T-cell (primary cell): ENCODE measurements around the gene HPCAL1. TPM values are rescaled to one million over a fixed set of nuclear protein-coding genes. Genes with fewer than 3 reads are reported as not detected.

Experiments
- ATAC-seq, 4 experiments: fragments of 200-7000 bp in 3 of 4; fragments of 150-1000 bp in 1 of 4; cut with Tn5 transposase; replicated peaks in 1 of 4; 1 replicate in 3 of 4; 2 replicates in 1 of 4; pipeline ENCODE4 v1.10.0; 2021; ENCODE audit warnings: moderate library complexity in 3 of 4, mild to moderate bottlenecking in 2 of 4, moderate number of reproducible peaks in 1 of 4
- CTCF ChIA-PET, 2 donors: fragments of 300-600 bp; sonication (Branson Sonifier 250); formaldehyde crosslinking; loops; one replicate each; lab custom pipeline; 2022; ENCODE audit warnings: antibody characterized with exemption in 2 of 2; lab: Charles Lee
- POLR2A ChIA-PET, 2 donors: fragments of 300-600 bp; sonication (Branson Sonifier 250); formaldehyde crosslinking; loops; one replicate each; lab custom pipeline; 2022; ENCODE audit warnings: antibody characterized with exemption in 2 of 2; lab: Charles Lee
- DNase-seq, 35 experiments: peaks; one replicate each; pipeline versions ENCODE4 v3.0.0 to v3.0.0-alpha.2; 2013 to 2023
- H3K27ac ChIP-seq: one replicate; pipeline ENCODE4 v1.5.1; 2013; ENCODE audit warnings: low read length
- H3K27me3 ChIP-seq, 2 experiments: replicated peaks in 1 of 2; 1 replicate in 1 of 2; 2 replicates in 1 of 2; pipeline versions ENCODE4 v1.6.1 to v1.7.0; 2013; ENCODE audit warnings: low read length in 1 of 2, mixed read lengths in 1 of 2; ENCODE audit not compliant: control insufficient read depth in 2 of 2, insufficient read depth in 2 of 2; ENCODE audit errors: extremely low read depth in 1 of 2
- H3K36me3 ChIP-seq, 2 donors: 1 replicate in 1 of 2; 2 replicates in 1 of 2; pipeline versions ENCODE4 v1.6.1 to v1.7.0; 2013; ENCODE audit warnings: low read length in 1 of 2; ENCODE audit not compliant: control insufficient read depth in 2 of 2, insufficient read depth in 1 of 2; ENCODE audit errors: extremely low read depth in 1 of 2
- H3K4me1 ChIP-seq, 2 experiments: 1 replicate in 1 of 2; 2 replicates in 1 of 2; pipeline versions ENCODE4 v1.6.1 to v1.7.0; 2013; ENCODE audit warnings: low read length in 2 of 2, mixed read lengths in 1 of 2; ENCODE audit not compliant: insufficient read depth in 2 of 2, control insufficient read depth in 1 of 2; ENCODE audit errors: extremely low read depth in 1 of 2
- H3K4me3 ChIP-seq, 2 donors: 1 replicate in 1 of 2; 2 replicates in 1 of 2; pipeline versions ENCODE4 v1.5.1 to v1.7.0; 2013; ENCODE audit warnings: mild to moderate bottlenecking in 2 of 2, low read length in 1 of 2, moderate library complexity in 1 of 2; ENCODE audit not compliant: control insufficient read depth in 1 of 2; ENCODE audit errors: extremely low read depth in 1 of 2
- H3K9me3 ChIP-seq: 2 replicates; pipeline ENCODE4 v1.7.0; 2013
- H3K27ac Mint-ChIP-seq, 2 donors: one replicate each; pipeline ENCODE4 v1.8.0; 2020 to 2021; ENCODE audit warnings: mild to moderate bottlenecking in 2 of 2, mixed read lengths in 2 of 2
- H3K27me3 Mint-ChIP-seq, 2 donors: one replicate each; pipeline ENCODE4 v1.8.0; 2021 to 2022; ENCODE audit warnings: mixed read lengths in 2 of 2
- H3K36me3 Mint-ChIP-seq: one replicate; pipeline ENCODE4 v1.8.0; 2021; ENCODE audit warnings: mixed read lengths
- H3K4me1 Mint-ChIP-seq, 3 donors: one replicate each; pipeline ENCODE4 v1.8.0; 2020 to 2022; ENCODE audit warnings: mixed read lengths in 3 of 3, mild to moderate bottlenecking in 1 of 3
- H3K4me3 Mint-ChIP-seq, 3 donors: one replicate each; pipeline ENCODE4 v1.8.0; 2020 to 2022; ENCODE audit warnings: mild to moderate bottlenecking in 3 of 3, mixed read lengths in 3 of 3, moderate library complexity in 3 of 3
- H3K9me3 Mint-ChIP-seq, 3 donors: one replicate each; pipeline ENCODE4 v1.8.0; 2020 to 2022; ENCODE audit warnings: mixed read lengths in 3 of 3
- WGBS: methylation state at CpG from one replicate; pipeline ENCODE4 v1.1.5; 2013; ENCODE audit warnings: missing lambda C conversion rate; ENCODE audit not compliant: insufficient coverage; 5-methylcytosine and 5-hydroxymethylcytosine counted together
- total RNA-seq, 35 experiments: library from RNA in 6 of 35; stranded (reverse) in 6 of 35; fragments of 120-200 nt in 1 of 35; gene quantifications; one replicate each; pipeline versions ENCODE4 v1.2.1 to v1.2.4 and lab custom pipeline; 2013 to 2026

The HPCAL1 gene
- total RNA-seq, 5 donors from 2014 or later (not counting 1 experiment from before 2014, with no cell fraction given) = 39.5 to 87.3 (median 83.2) TPM

GRCh38 chr2:10469955-10470608 lies 167.4 kb downstream of the HPCAL1 start:
- no peak for ATAC-seq
- ChIA-PET POLR2A (no interaction called here), CTCF (no interaction called here)
- no peaks in the 10 kb centered on the region for H3K9me3 ChIP-seq
- Mint-ChIP-seq H3K27ac (no peak overlapping the region), H3K27me3 (no peaks in the 10 kb centered on the region), H3K9me3 (no peaks in the 10 kb centered on the region), H3K36me3 (no peaks in the 10 kb centered on the region), H3K4me3 (no peak overlapping the region), H3K4me1 (no peaks in the 10 kb centered on the region)
- 73% methylated on average over 11 of the region's 12 CpGs for WGBS
- H3K4me1 ChIP-seq = no peaks in the 10 kb centered on the region
- peaks cover 0 to 13% of the 10 kb centered on the region in 2 experiments for H3K27me3 ChIP-seq
- no peak for DNase-seq
- no peaks in the 10 kb centered on the region for H3K36me3 ChIP-seq
- H3K4me3 ChIP-seq = no peak overlapping the region
- no peak overlapping the region for H3K27ac ChIP-seq

DNA sequence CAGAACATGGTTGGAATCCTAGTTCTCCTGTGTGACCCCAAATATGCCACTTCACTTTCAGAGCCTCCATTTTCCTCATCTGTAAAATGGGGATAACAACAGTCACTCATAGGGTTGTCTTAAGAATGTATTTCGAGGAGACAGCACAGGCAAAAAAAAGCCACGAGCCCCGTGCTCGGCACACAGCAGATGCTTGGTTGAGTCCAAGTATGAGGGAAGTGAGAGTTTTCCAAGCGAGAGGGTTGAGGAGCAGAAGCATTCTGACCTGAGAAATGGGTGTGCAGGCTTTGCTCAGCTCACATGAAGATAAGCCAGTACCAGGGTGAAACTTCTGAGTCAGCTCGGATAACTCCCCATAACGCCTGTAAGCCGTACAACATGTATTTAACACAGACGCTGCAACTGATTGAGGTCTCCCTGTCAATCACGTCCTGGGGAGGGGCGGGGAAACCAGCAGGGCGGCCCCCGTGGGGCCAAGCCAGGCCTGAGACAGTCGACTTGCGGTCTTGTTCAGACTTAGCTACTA lies 168.4 kb downstream of the HPCAL1 start:
- no peak overlapping the region for H3K27ac Mint-ChIP-seq
- CTCF ChIA-PET = interaction anchor here in 1 of 2 donors (0.7 kb wide), 1 partner anchor 24 kb away, joined by 3 read pairs; no protein-coding TSS in a partner anchor
- H3K4me3 ChIP-seq = no peak overlapping the region

DNA sequence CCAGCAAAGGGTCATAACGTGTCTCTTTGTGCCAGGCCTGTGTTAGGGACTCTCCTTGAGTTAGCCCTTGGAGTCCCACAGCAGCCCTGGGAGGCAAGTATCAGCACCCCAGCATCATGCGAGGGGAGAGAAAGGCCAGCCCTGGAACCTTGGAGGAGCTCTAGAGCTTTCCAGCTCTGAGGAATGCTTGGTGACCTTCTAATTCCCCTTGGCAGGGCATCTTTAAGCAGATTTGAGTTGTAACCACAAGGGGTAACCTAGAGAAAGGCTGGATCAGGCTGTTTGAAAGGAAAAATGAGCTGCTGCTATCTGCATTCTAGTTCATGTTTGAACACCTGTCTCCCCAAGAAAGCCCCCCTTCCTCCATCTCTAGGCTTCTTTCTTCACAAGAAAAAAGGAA lies 169.3 kb downstream of the HPCAL1 start:
- POLR2A ChIA-PET = no interaction called here
- no peaks in the 10 kb centered on the region for H3K36me3 Mint-ChIP-seq
- no peak for ATAC-seq
- Histone ChIP-seq H3K36me3 (no peaks in the 10 kb centered on the region), H3K4me3 (no peak overlapping the region), H3K4me1 (no peaks in the 10 kb centered on the region), H3K9me3 (no peaks in the 10 kb centered on the region), H3K27ac (no peak overlapping the region), H3K27me3 (peaks cover 0 to 15% of the 10 kb centered on the region in 2 experiments)
- H3K27ac Mint-ChIP-seq = no peak overlapping the region
- H3K27me3 Mint-ChIP-seq = no peaks in the 10 kb centered on the region
- CTCF ChIA-PET = no interaction called here
- H3K4me1 Mint-ChIP-seq = peaks cover 1 to 2% (median 2%) of the 10 kb centered on the region in 3 donors
- DNase-seq = no peak
- no peaks in the 10 kb centered on the region for H3K9me3 Mint-ChIP-seq
- WGBS = 96% methylated on average over 2 of the region's 2 CpGs
- H3K4me3 Mint-ChIP-seq = no peak overlapping the region

More for the DNA sequence above, 168.4 kb downstream of the HPCAL1 start:
- Mint-ChIP-seq H3K9me3 (no peaks in the 10 kb centered on the region), H3K4me3 (no peak overlapping the region), H3K27me3 (no peaks in the 10 kb centered on the region), H3K4me1 (no peaks in the 10 kb centered on the region), H3K36me3 (no peaks in the 10 kb centered on the region)
- H3K9me3 ChIP-seq = no peaks in the 10 kb centered on the region
- no peaks in the 10 kb centered on the region for H3K36me3 ChIP-seq
- H3K27me3 ChIP-seq = peaks cover 0 to 15% of the 10 kb centered on the region in 2 experiments
- 84% methylated on average over 12 of the region's 15 CpGs for WGBS
- H3K27ac ChIP-seq = no peak overlapping the region
- DNase-seq (no peak), ATAC-seq (no peak)
- no peaks in the 10 kb centered on the region for H3K4me1 ChIP-seq
- POLR2A ChIA-PET = no interaction called here

GRCh38 chr2:10473121-10473756 lies 170.5 kb downstream of the HPCAL1 start:
- no peak for ATAC-seq
- no peaks in the 10 kb centered on the region for H3K27me3 Mint-ChIP-seq
- ChIA-PET CTCF (no interaction called here), POLR2A (interaction anchor here in 1 of 2 donors (0.6 kb wide), 1 partner anchor 399 kb away, joined by 3 read pairs; no protein-coding TSS in a partner anchor)
- H3K4me3 Mint-ChIP-seq = no peak overlapping the region
- Histone ChIP-seq H3K4me3 (no peak overlapping the region), H3K4me1 (peaks cover 0 to 8% of the 10 kb centered on the region in 2 experiments), H3K27ac (no peak overlapping the region), H3K36me3 (no peaks in the 10 kb centered on the region), H3K9me3 (no peaks in the 10 kb centered on the region), H3K27me3 (peaks cover 0 to 15% of the 10 kb centered on the region in 2 experiments)
- WGBS = 93% methylated on average over 3 of the region's 5 CpGs
- H3K4me1 Mint-ChIP-seq = peaks cover 7 to 15% (median 13%) of the 10 kb centered on the region in 3 donors
- no peaks in the 10 kb centered on the region for H3K36me3 Mint-ChIP-seq
- H3K27ac Mint-ChIP-seq = no peak overlapping the region
- DNase-seq = no peak
- H3K9me3 Mint-ChIP-seq = no peaks in the 10 kb centered on the region

GRCh38 chr2:10475221-10475722 lies 172.6 kb downstream of the HPCAL1 start:
- Histone ChIP-seq H3K27ac (no peak overlapping the region), H3K4me3 (no peak overlapping the region), H3K27me3 (peaks cover 0 to 6% of the 10 kb centered on the region in 2 experiments), H3K4me1 (peaks cover 0 to 8% of the 10 kb centered on the region in 2 experiments), H3K9me3 (no peaks in the 10 kb centered on the region), H3K36me3 (no peaks in the 10 kb centered on the region)
- ATAC-seq = no peak
- H3K36me3 Mint-ChIP-seq = no peaks in the 10 kb centered on the region
- H3K9me3 Mint-ChIP-seq = no peaks in the 10 kb centered on the region
- no peak overlapping the region for H3K27ac Mint-ChIP-seq
- no peaks in the 10 kb centered on the region for H3K27me3 Mint-ChIP-seq
- 91% methylated on average over 17 of the region's 21 CpGs for WGBS
- ChIA-PET CTCF (no interaction called here), POLR2A (no interaction called here)
- peaks cover 7 to 21% (median 15%) of the 10 kb centered on the region in 3 donors for H3K4me1 Mint-ChIP-seq
- DNase-seq = no peak
- no peak overlapping the region for H3K4me3 Mint-ChIP-seq

GRCh38 chr2:10475811-10476660 lies 173.3 kb downstream of the HPCAL1 start:
- Histone ChIP-seq H3K27ac (no peak overlapping the region), H3K36me3 (no peaks in the 10 kb centered on the region), H3K9me3 (no peaks in the 10 kb centered on the region), H3K4me3 (no peak overlapping the region), H3K27me3 (peaks cover 0 to 8% of the 10 kb centered on the region in 2 experiments), H3K4me1 (peaks cover 0 to 8% of the 10 kb centered on the region in 2 experiments)
- CTCF ChIA-PET = interaction anchor here in 1 of 2 donors (0.7 kb wide), 1 partner anchor 13 kb away, joined by 3 read pairs; no protein-coding TSS in a partner anchor
- POLR2A ChIA-PET = no interaction called here
- Mint-ChIP-seq H3K36me3 (no peaks in the 10 kb centered on the region), H3K27me3 (peaks cover 0 to 3% of the 10 kb centered on the region in 2 donors), H3K27ac (no peak overlapping the region), H3K4me1 (peaks cover 9 to 23% (median 21%) of the 10 kb centered on the region in 3 donors), H3K4me3 (no peak overlapping the region), H3K9me3 (no peaks in the 10 kb centered on the region)
- DNase-seq (no peak), ATAC-seq (no peak)
- WGBS = 94% methylated on average over 19 of the region's 22 CpGs
